Measurements from ENCODE around the gene ISOC1.

ISOC1 gene

GRCh38 chr5:129094924-129095899 lies 663 bp downstream of the ISOC1 start:
- DNase-seq (ENCODE audit: extremely low read depth in 1 of 2, low read depth in 1 of 2) = no peak

GRCh38 chr5:129096382-129096991 lies 1.9 kb downstream of the ISOC1 start:
- DNase-seq (ENCODE audit: extremely low read depth in 1 of 2, low read depth in 1 of 2) = no peak

GRCh38 chr5:129097498-129098296 lies 3.1 kb downstream of the ISOC1 start:
- DNase-seq (ENCODE audit: extremely low read depth in 1 of 2, low read depth in 1 of 2) = no peak

- no peak for DNase-seq (ENCODE audit: extremely low read depth in 1 of 2, low read depth in 1 of 2)
Measured at GRCh38 chr5:129098488-129099183, 4.1 kb downstream of the ISOC1 start.

- no peak for DNase-seq (ENCODE audit: extremely low read depth in 1 of 2, low read depth in 1 of 2)
Measured at GRCh38 chr5:129099184-129099569, 4.6 kb downstream of the ISOC1 start.

- no peak for DNase-seq (ENCODE audit: extremely low read depth in 1 of 2, low read depth in 1 of 2)
Measured at GRCh38 chr5:129101794-129102193, 7.2 kb downstream of the ISOC1 start.

- no peak for DNase-seq (ENCODE audit: extremely low read depth in 1 of 2, low read depth in 1 of 2)
Measured at GRCh38 chr5:129103397-129103796, 8.8 kb downstream of the ISOC1 start.

GRCh38 chr5:129104915-129105455 lies 10.4 kb downstream of the ISOC1 start:
- DNase-seq (ENCODE audit: extremely low read depth in 1 of 2, low read depth in 1 of 2) = no peak

GRCh38 chr5:129107637-129108036 lies 13.1 kb downstream of the ISOC1 start:
- no peak for DNase-seq (ENCODE audit: extremely low read depth in 1 of 2, low read depth in 1 of 2)

GRCh38 chr5:129110742-129111141 lies 16.2 kb downstream of the ISOC1 start:
- no peak for DNase-seq (ENCODE audit: extremely low read depth in 1 of 2, low read depth in 1 of 2)

GRCh38 chr5:129111351-129111750 lies 16.8 kb downstream of the ISOC1 start:
- DNase-seq (ENCODE audit: extremely low read depth in 1 of 2, low read depth in 1 of 2) = no peak

- DNase-seq (ENCODE audit: extremely low read depth in 1 of 2, low read depth in 1 of 2) = no peak
Measured at GRCh38 chr5:129112295-129112694, 17.7 kb downstream of the ISOC1 start.

GRCh38 chr5:129113867-129114266 lies 19.3 kb downstream of the ISOC1 start:
- DNase-seq (ENCODE audit: extremely low read depth in 1 of 2, low read depth in 1 of 2) = no peak

- no peak for DNase-seq (ENCODE audit: extremely low read depth in 1 of 2, low read depth in 1 of 2)
Measured at GRCh38 chr5:129114539-129115193, 20.1 kb downstream of the ISOC1 start.

- DNase-seq (ENCODE audit: extremely low read depth in 1 of 2, low read depth in 1 of 2) = no peak
Measured at GRCh38 chr5:129115680-129116079, 21.1 kb downstream of the ISOC1 start.

GRCh38 chr5:129116797-129117196 lies 22.2 kb downstream of the ISOC1 start:
- DNase-seq (ENCODE audit: extremely low read depth in 1 of 2, low read depth in 1 of 2) = no peak

GRCh38 chr5:129118405-129118804 lies 23.9 kb downstream of the ISOC1 start:
- no peak for DNase-seq (ENCODE audit: extremely low read depth in 1 of 2, low read depth in 1 of 2)

GRCh38 chr5:129118826-129119225 lies 24.3 kb downstream of the ISOC1 start:
- DNase-seq (ENCODE audit: extremely low read depth in 1 of 2, low read depth in 1 of 2) = no peak

GRCh38 chr5:129120158-129120581 lies 25.6 kb downstream of the ISOC1 start:
- no peak for DNase-seq (ENCODE audit: extremely low read depth in 1 of 2, low read depth in 1 of 2)

GRCh38 chr5:129122560-129122959 lies 28.0 kb downstream of the ISOC1 start:
- no peak for DNase-seq (ENCODE audit: extremely low read depth in 1 of 2, low read depth in 1 of 2)
